VCaP (cell line): ENCODE measurements around the gene DNAH8.

Experiments used
- H3K27ac ChIP-seq: fragments of 450-650 bp; 2 replicates; pipeline ENCODE4 v1.5.1; 2017
- CTCF ChIP-seq: fragments of 450-650 bp; conservative IDR thresholded peaks from 2 replicates; pipeline ENCODE4 v1.5.1; 2017; ENCODE audit warnings: mild to moderate bottlenecking, moderate library complexity

The DNAH8 gene

GRCh38 chr6:39057251-39058155, 342.4 kb downstream of the DNAH8 start:
- no peak overlapping the region for H3K27ac ChIP-seq
- TF ChIP-seq CTCF: no peak

GRCh38 chr6:39058471-39059147, 343.5 kb downstream of the DNAH8 start:
- TF ChIP-seq CTCF: no peak
- peak overlapping the region; percentile 14; the same call in 1 of the 2 replicates for H3K27ac ChIP-seq

GRCh38 chr6:39059496-39060310, 344.6 kb downstream of the DNAH8 start:
- TF ChIP-seq CTCF: no peak
- peak overlapping the region; percentile 14; the same call in 1 of the 2 replicates for H3K27ac ChIP-seq

- H3K27ac ChIP-seq: peak overlapping the region; percentile 7; the same call in 1 of the 2 replicates
- TF ChIP-seq CTCF: no peak
These were observed 345.5 kb downstream of the DNAH8 start for GRCh38 chr6:39060467-39061160.

- no peak for TF ChIP-seq CTCF
- peak overlapping the region; percentile 7; the same call in 1 of the 2 replicates for H3K27ac ChIP-seq
These were observed 346.1 kb downstream of the DNAH8 start for GRCh38 chr6:39061182-39061581.

- no peak overlapping the region for H3K27ac ChIP-seq
- TF ChIP-seq CTCF: no peak
These were observed 346.5 kb downstream of the DNAH8 start for GRCh38 chr6:39061588-39061987.
